Kidney (tissue), 14 donors: ENCODE data around the gene SLC7A4. TPM values are rescaled to one million over a fixed set of nuclear protein-coding genes. Genes with fewer than 3 reads are reported as not detected.

Experiments used
- DNase-seq, 5 donors: peaks; one replicate each; pipeline ENCODE4 v3.0.0-alpha.2; 2013 to 2020
- FAIRE-seq: peaks from 2 replicates; lab custom pipeline; 2012; peaks lifted over from hg19 to GRCh38; lab: Jason Lieb, UNC
- H3K27ac ChIP-seq, 2 donors: one replicate each; pipeline ENCODE4 v1.7.0; 2013; ENCODE audit warnings: low read depth in 2 of 2, low read length in 2 of 2, inconsistent platforms in 1 of 2
- H3K27me3 ChIP-seq: one replicate; pipeline ENCODE4 v1.7.1; 2013; ENCODE audit warnings: low read length, inconsistent platforms; ENCODE audit not compliant: control insufficient read depth, insufficient read depth
- H3K36me3 ChIP-seq, 3 donors: one replicate each; pipeline versions ENCODE4 v1.7.0 to v1.7.1; 2013; ENCODE audit warnings: low read length in 3 of 3, control low read depth in 1 of 3, inconsistent platforms in 1 of 3; ENCODE audit not compliant: insufficient read depth in 3 of 3, control insufficient read depth in 2 of 3
- H3K4me1 ChIP-seq, 3 donors: one replicate each; pipeline versions ENCODE4 v1.7.0 to v1.7.1; 2013; ENCODE audit warnings: low read length in 3 of 3, inconsistent platforms in 1 of 3, low read depth in 1 of 3; ENCODE audit not compliant: control insufficient read depth in 2 of 3, insufficient read depth in 2 of 3
- H3K4me3 ChIP-seq, 3 donors: one replicate each; pipeline versions ENCODE4 v1.7.0 to v1.8.1; 2013; ENCODE audit warnings: low read length in 3 of 3, control low read depth in 1 of 3, inconsistent platforms in 1 of 3
- H3K9ac ChIP-seq, 3 donors: one replicate each; pipeline versions ENCODE4 v1.7.0 to v1.7.1; 2013; ENCODE audit warnings: low read length in 3 of 3, control low read depth in 1 of 3, inconsistent platforms in 1 of 3
- H3K9me3 ChIP-seq, 3 donors: one replicate each; pipeline versions ENCODE4 v1.7.0 to v1.7.1; 2013; ENCODE audit warnings: low read length in 3 of 3, control low read depth in 1 of 3, inconsistent platforms in 1 of 3; ENCODE audit not compliant: control insufficient read depth in 2 of 3, insufficient read depth in 1 of 3
- CTCF ChIP-seq: IDR thresholded peaks from 3 replicates; pipeline ENCODE4 v1.5.1; 2012; ENCODE audit warnings: mild to moderate bottlenecking, moderate library complexity, borderline replicate concordance; ENCODE audit not compliant: insufficient read depth; ENCODE audit errors: extremely low read depth
- intact Hi-C: fragments of 100-400 bp; cut with DNase I; formaldehyde crosslinking; loops from one replicate; pipeline ENCODE4 v1.11.1; 2022
- microRNA-seq: library from miRNA; unstranded; fragments of <30 nt; microRNA quantifications from one replicate; pipeline ENCODE4 v1.2.0, GENCODE V29; 2020
- polyA plus RNA-seq: library from polyadenylated mRNA; stranded (reverse); fragments of 350-450 nt; fragmentation: Illumina TruSeq; extraction: RNeasy Lipid Tissue Mini Kit (QIAGEN cat#74804); gene quantifications from one replicate; pipeline ENCODE4 v1.2.3, GENCODE V29; 2014; ENCODE audit warnings: low read depth, low replicate concordance; ENCODE audit not compliant: insufficient read depth
- total RNA-seq: library from RNA; stranded (reverse); fragmentation: NEBNext Ultra II Directional; extraction: Animal tissue kit (Norgen Biotek cat#: 25700); gene quantifications from one replicate; pipeline ENCODE4 v1.2.1, GENCODE V29; 2021
- donor health status: control.
- donor health status: control.
- donor health status: control.
- donor health status: control.
- donor health status: control.
- donor health status: DM: yes; HTN: yes; CAD: no.
- donor health status: Normal renal cell carcinoma (clear cell type).

SLC7A4 gene
- total and polyA plus RNA-seq, 2 donors from 2014 or later: 0.57 to 1.2 TPM

- no peak for TF ChIP-seq CTCF
- peaks cover 0 to 29% (median 27%) of the 10 kb centered on the region in 3 donors for H3K4me1 ChIP-seq
- intact Hi-C loops: no loop called here
- peak overlapping the region in 2 of 3 donors; percentile 33 to 48 for H3K4me3 ChIP-seq
- no peak for FAIRE-seq
- DNase-seq: peak; percentile 89 to 94 (median 91)
- H3K9me3 ChIP-seq: no peaks in the 10 kb centered on the region
- peak overlapping the region in 1 of 3 donors; percentile 73 for H3K9ac ChIP-seq
- H3K27ac ChIP-seq: no peak overlapping the region
- H3K27me3 ChIP-seq: no peaks in the 10 kb centered on the region
- H3K36me3 ChIP-seq: peaks cover 0 to 3% (median 0%) of the 10 kb centered on the region in 3 donors
These were observed 53.0 kb downstream of the SLC7A4 start for GRCh38 chr22:20979243-20979809.

Small RNAs within 50 kb of the gene (microRNA-seq; reads per million reads assigned to microRNA genes)
- gene MIR649: not detected

Other genes with a start within 250 kb of the SLC7A4 start
- 92.8 TPM for gene PI4KA, start 173.8 kb downstream of the SLC7A4 start, total RNA-seq
- 37.3 TPM for gene PI4KA, start 173.8 kb downstream of the SLC7A4 start, polyA plus RNA-seq
- 25.4 TPM for gene SNAP29, start 173.6 kb downstream of the SLC7A4 start, total RNA-seq
- gene SNAP29, start 173.6 kb downstream of the SLC7A4 start, polyA plus RNA-seq: 26.8 TPM
- 44.7 TPM for gene CRKL, start 115.2 kb downstream of the SLC7A4 start, total RNA-seq
- 11.9 TPM for gene CRKL, start 115.2 kb downstream of the SLC7A4 start, polyA plus RNA-seq
- 3.1 TPM for gene AIFM3, start 65.3 kb downstream of the SLC7A4 start, total RNA-seq
- gene AIFM3, start 65.3 kb downstream of the SLC7A4 start, polyA plus RNA-seq: 4.4 TPM
- gene LZTR1, start 50.3 kb downstream of the SLC7A4 start, total RNA-seq: 66.4 TPM
- gene LZTR1, start 50.3 kb downstream of the SLC7A4 start, polyA plus RNA-seq: 24.3 TPM
- gene THAP7, start 30.4 kb downstream of the SLC7A4 start, total RNA-seq: 25.5 TPM
- gene THAP7, start 30.4 kb downstream of the SLC7A4 start, polyA plus RNA-seq: 44.1 TPM
- gene P2RX6, start 17.4 kb downstream of the SLC7A4 start, total RNA-seq: 1.0 TPM
- 1.6 TPM for gene P2RX6, start 17.4 kb downstream of the SLC7A4 start, polyA plus RNA-seq
- not detected for gene LRRC74B, start 13.4 kb upstream of the SLC7A4 start, total RNA-seq
- gene LRRC74B, start 13.4 kb upstream of the SLC7A4 start, polyA plus RNA-seq: not detected